Activated naive CD4-positive, alpha-beta T cell treated with anti-CD3 and anti-CD28 coated beads, Interleukin-2, amount 50 U/mL, for 16 hours (primary cell): ENCODE measurements around the gene RD3L.
"Not testable (repeated sequence)": the region's sequence is repeated elsewhere in the genome, so short reads cannot be mapped to it uniquely, and the experiment has no call there.

Experiments
- DNase-seq: peaks from one replicate; pipeline ENCODE4 v3.0.0-alpha.2; 2020

The RD3L gene

DNA sequence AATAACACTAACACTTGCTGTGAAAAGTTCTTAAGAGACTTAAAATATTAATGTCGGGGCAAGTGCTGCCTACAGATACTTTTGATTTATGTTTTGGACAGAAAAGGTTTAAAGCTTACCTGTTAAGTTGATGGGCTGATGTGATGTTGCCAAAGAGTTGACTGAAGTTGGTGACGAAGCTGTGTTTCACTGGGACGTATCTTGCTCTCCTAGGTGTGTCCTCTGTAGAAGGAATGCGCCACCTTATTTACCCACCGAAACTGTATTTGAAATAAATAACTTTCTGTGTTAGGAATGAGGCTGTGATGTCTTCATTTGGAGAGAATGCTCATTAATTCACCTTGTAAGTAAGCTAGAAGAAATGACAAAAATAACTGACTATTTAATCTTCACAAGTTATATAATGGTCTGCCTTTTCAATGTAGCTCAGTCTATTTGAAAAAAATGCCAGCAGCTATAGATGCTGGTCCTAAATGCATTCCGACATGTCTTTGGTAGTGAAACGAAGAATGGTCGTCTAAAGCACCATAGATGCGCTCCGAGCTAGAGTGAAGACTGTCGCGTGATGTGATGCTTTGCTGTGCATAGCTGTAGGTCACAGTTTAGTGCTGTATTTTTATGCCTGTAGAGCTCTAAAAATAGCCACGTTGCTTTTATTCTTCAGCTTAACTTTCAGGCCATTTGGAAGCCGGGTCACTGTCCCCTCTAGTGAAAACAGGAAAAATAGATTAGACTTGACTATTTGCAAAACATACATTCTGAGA is at the start of gene RD3L:
TSS of gene RD3L (minus strand) at position 557 of the 764 bp plus-strand sequence. CDS start 834 bp downstream, outside the sequence.
- DNase-seq: no peak

GRCh38 chr14:103989964-103990363 is 47.6 kb upstream of the RD3L start:
- no peak for DNase-seq

DNA sequence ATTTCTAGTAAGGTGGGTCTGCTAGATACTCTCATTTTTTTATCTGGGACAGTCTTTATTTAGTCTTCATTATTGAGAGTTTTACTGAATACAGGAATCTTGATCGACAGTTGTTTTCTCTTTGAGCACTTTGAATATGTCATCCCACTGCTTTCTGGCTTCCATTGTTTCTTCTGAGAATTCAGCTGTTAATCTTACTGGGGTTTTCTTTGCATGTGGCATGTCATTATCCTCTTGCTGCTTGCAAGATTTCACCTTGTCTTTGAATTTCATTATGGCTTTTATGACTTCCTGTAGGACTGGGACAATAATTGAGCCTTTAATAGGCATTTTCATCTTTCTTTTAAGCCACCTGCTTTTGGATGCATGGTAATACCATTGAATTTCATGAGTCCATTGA is 46.7 kb upstream of the RD3L start:
- no peak for DNase-seq

DNA sequence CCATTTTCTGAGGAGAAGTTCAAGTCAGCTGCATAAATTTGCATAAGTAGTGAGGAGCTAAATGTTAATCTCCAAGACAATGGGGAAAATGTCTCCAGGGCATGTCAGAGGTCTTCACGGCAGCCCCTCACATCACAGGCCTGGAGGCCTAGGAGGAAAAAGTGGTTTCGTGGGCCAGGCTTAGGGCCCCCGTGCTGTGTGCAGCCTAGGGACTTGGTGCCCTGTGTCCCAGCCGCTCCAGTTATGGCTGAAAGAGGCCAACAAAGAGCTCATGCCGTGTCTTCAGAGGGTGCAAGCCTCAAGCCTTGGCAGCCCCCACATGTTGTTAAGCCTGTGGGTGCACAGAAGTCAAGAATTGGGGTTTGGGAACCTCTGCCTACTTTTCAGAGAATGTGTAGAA is 41.9 kb upstream of the RD3L start:
- no peak for DNase-seq

GRCh38 chr14:103980623-103981238 is 38.4 kb upstream of the RD3L start:
- DNase-seq: not testable (repeated sequence)

DNA sequence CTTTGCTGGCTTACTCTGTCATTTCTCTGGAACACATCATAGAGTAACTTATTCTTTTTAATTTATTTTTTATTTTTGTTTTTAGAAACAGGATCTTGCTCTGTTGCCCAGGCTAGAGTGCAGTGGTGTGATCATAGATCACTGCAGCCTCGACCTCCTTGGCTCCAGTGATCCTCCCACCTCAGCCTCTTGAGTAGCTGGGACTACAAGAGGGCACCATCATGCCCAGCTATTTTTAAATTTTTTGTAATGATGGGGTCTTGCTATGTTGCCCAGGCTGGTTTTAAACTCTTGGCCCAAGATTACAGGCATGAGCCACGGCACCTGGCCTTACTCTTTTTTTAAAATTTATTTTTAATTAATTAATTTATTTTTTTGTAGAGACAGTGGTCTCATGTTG is 32.2 kb upstream of the RD3L start:
- no peak for DNase-seq

DNA sequence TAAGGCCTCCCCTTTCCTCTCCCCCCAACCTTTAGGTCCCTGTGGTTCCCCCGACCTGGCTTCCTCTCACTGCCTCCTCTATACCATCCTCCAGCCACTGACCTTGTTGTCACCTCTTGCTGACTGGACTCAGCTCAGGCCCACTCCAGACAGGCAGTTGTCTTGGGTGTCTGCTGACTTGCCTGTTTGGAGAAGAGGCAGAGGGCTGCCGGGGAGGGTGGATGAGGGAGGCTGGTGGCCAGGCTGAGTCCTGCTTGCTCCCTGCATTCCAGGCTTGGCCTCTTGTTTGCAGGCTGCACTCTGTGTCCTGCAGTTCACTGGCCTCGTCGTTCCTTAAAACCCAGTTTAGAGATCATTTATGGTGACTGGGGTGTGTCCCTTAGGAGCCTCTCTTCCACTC is 31.0 kb upstream of the RD3L start:
- DNase-seq: no peak

- DNase-seq: no peak
These were observed 27.6 kb upstream of the RD3L start for GRCh38 chr14:103969961-103970360.

DNA sequence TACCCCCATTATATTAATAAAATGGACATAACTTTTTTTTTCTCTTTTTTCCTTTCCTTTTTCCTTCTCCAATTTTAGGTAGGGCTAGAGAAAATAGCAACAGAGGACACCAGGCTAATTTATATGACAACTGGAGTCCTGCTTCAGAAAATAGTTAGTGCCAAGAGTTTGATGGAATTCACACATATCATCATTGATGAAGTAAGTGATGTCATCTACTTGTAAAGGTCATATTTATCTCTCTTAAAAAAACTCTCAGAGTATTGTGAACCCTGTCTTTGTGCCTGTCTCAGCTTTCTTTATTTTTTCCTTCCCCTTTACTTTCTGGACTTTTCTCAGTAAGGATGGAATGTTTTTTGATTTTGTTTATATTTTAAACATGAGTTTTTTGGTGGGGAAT is 24.3 kb upstream of the RD3L start:
- DNase-seq: no peak

GRCh38 chr14:103961928-103962578 is 19.7 kb upstream of the RD3L start:
- no peak for DNase-seq

GRCh38 chr14:103960457-103961055 is 18.2 kb upstream of the RD3L start:
- DNase-seq: no peak

DNA sequence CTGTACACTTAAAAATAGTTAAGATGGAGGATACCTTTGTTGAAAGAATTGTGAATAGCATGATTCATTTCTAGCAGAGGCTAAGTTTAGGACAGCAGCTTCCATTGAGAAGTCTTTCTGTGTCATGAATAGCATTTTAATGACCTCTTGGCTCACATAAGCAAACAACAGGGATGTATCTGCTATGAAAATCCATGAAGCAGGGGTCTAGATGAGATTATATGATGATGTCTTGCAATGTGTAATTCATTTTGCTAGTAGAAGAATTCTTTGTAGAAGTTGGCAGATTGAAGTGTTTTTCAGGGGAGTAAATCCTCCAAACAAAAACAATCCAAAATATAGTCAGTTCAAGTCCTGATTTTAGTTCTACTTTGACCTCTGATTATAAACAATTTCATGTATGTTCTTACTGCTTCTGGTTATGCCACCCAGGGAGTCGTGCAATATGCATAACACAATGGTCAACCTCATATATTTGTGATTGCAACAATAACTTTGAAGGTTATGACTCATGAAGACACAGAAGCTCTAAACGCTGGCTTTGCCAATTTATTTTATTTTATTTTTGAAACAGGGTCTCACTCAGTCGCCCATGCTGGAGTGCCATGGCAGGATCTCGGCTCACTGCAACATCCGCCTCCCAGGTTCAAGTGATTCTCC is 6.9 kb upstream of the RD3L start:
- DNase-seq: no peak

GRCh38 chr14:103948442-103948841 is 6.1 kb upstream of the RD3L start:
- no peak for DNase-seq

DNA sequence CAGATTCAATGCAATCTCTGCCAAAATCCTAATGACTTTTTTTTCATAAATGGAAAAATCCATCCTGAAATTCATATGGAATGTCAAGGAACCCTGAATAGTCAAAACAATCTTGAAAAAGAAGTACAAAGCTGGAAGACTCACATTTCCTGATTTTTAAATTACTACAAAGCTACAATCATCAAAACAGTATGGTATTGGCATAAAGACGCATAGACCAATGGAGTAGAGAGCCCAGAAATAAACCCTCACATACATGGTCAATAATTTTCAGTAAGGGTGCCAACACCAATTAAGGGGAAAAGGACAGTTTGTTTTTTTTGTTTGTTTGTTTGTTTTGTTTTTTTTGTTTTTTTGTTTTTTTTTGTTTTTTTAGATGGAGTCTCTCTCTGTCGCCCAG is 4.6 kb upstream of the RD3L start:
- no peak for DNase-seq

DNA sequence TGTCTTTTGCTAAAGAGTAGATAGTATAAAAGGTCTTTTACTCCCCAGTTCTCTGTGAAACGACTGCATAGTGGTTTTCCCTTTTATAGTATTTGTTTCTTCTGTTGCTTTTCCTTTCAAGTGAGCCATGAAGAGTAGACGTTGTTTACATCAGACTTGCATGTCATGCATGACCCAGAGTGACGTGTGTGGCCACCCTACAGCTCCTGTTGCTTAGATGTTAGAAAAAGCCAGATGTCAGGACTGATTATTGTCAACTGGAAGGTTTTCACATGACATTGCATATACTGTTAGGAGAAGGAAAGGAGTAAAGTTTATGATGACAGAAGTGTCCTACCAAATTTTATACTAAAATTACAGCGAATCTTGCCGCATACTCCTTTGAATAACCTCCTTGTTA is 1.3 kb upstream of the RD3L start:
- no peak for DNase-seq

DNA sequence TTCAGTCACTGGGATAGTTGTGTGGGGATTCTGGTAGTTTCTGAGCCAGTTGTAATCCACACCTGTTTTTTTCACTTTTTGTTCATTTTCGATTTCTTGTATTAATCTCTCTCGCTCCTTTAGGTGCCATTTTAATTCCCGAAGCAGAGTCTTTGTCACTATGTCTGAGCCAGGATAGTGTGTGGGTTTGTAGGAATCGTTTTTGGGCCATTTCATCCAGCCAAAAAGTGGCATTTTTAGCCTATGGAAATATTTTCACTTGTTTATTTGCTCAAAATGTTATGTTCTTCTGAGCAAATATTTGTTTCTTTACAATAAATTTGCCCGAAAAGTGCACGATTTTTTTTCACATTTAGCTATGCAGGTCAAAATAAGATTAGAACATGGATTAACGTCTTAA is 867 bp downstream of the RD3L start:
- no peak for DNase-seq

- no peak for DNase-seq
These were observed 7.2 kb downstream of the RD3L start for GRCh38 chr14:103935102-103935501.

GRCh38 chr14:103932791-103933490 is 9.4 kb downstream of the RD3L start:
- DNase-seq: no peak

DNA sequence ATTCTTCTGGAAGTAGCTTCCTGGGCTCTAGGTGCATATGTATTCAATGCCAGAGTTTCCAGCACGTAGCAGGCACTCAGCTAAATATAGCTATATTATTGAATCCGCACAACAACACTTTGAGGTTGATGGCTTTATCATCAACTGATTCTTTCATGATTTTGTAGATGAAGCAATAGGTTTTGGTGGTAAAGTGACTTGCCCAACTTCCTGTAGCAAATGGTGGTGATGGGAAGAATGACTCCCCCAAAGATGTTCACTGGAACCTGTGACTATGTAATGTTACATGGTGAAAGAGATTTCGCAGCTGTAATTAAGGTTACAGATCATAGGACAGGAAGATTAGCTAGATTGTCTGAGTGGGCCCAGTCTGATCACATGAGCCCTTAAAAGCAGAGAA is 10.9 kb downstream of the RD3L start:
- no peak for DNase-seq

- no peak for DNase-seq
These were observed 12.2 kb downstream of the RD3L start for GRCh38 chr14:103930051-103930604.

DNA sequence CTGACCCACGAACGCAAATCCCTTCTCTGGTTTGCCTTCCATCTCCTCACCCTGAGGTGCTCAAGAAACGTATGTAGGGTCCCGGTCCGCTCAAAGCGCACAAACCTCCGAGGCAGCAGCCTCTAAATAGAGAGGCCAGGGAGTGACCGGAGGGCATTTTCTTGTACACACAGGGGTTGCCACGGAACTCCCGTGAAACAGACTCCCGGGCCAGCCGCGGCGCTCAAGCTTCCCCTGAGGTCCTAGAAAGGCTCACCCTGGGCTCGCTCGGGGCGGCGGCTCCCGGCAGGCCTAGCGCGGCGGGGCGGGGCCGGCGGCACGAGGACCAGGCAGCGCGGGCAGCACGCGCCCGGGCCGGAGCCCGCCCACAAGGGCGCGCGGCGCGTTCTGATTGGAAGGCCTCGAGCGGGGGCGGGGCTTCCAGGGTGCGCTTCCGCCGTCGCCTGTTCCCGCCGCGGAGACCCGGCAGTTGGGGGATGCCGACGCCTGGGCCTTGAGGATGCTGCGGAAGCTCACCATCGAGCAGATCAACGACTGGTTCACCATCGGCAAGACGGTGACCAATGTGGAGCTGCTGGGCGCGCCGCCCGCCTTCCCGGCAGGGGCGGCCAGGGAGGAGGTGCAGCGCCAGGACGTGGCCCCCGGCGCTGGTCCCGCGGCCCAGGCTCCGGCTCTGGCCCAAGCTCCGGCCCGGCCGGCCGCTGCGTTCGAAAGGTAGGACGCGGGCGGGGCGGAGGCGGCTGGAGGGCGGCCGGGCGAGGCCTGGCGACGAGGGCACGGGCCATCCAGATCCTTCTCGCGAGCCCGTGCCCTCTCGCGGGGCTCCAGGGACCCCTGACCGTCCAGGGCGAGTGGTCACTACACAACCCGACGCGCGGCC is 14.1 kb downstream of the RD3L start, which contains the start of gene TDRD9:
TSS of gene TDRD9 (plus strand) at position 446 of the 880 bp plus-strand sequence. CDS start at position 500, 54 bp downstream.
- no peak for DNase-seq
